HPDE6-E6E7 (cell line): ENCODE measurements around the gene WNK3.

ENCODE experiments used
- DNase-seq: peaks from one replicate; pipeline ENCODE4 v3.0.0; 2011; ENCODE audit warnings: missing footprints; ENCODE audit errors: extremely low spot score

WNK3 gene

DNA sequence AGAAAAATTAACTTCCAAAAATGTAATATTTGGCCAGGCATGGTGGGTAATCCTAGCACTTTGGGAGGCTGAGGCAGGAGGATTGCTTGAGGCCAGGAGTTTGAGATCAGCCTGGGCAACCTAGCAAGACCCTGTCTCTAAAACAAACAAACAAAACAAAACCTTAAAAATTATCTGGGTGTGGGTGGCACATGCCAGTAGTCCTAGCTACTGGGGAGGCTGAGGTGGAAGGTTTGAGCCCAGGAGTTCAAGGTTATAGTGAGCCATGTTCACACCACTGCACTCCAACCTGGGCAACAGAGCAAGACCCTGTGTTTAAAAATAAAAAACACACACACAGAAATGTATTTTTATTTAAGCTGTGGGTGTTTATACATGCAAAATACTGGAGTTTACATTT is 186.8 kb downstream of the WNK3 start:
- DNase-seq = no peak

DNA sequence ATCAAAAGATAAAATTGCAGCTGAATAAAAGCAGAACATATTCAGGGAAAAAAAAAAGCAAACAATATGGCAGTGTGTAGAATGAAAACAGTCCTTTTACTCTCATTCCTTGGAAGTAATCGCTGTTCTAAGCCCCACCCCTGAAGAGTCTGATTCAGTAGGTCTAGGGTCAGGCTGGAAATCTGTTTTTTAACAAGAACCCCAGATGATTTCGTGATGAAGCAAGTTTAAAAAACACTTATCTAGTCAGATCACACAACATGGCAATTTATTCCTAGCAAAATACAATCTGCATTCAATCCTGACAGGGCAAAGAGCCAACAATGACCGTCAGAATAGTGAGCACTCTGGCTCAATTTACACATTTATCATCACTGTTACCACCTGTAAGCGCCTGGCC is 190.9 kb downstream of the WNK3 start:
- no peak for DNase-seq

DNA sequence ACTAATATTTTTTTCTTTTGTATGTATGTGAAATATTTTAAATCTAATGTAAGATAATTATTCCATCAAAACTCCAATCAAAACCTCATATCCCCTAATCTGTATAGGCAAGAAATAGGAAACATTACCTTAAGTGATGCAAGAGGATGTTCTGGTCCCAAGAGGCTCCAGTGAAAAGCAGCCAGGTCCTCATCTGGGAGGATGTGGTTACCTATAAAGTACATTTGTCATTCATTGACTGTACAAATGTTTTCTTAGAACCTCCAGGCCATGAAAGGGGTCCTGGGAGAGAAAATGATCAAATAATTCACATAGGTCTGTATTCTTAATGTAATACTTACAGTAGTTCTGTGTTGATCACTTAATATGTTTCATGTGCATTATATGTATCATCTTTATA is 200.3 kb downstream of the WNK3 start:
- DNase-seq = no peak
